ENCODE data around the gene DPM3. TPM values are rescaled to one million over a fixed set of nuclear protein-coding genes. Genes with fewer than 3 reads are reported as not detected.

DPM3 gene
- total and polyA plus RNA-seq, 2 of the 13 experiments (the other 11 are each of a cell fraction or from before 2014, with no cell fraction given) = 23.2 to 53.4 TPM

DNA sequence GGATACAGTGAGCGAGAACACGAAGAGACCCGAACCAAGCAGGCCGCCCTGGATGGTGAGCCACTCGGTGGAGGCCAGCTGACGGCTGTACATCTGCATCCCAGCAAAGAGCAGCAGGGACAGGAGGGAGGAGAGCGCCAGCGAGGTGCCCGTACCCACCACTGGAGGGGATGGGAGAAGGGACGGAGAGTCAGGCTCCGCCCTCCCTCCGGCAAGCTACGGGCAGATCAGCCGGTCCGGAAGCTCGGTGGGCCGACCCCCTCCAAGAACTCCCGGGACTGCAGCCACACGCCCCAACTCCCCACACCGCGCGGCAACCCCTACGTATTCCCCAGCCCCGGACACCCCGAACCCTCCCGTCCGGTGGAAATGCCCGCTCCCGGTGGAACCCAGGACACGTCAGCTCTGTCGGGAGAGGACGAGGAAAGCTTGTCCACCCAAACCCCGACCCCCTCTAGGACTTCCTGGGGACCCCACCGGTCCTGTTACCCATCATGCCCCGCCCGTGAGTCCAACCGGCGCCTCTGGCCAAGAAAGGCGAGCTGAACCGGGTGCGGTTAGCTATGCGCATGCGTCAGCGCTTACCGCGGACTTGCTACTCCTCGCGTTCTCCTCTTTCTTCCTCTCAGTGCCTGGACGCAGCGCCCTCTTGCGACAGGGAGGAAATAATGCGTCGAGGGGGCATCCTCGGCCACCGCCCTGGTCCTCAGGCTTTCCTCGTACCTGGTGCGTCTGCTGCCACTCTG is 32.6 kb upstream of the DPM3 start, which contains the start of gene KRTCAP2 (continued):
- TF ChIP-seq ZNF790 (CRISPR knock-in tag; IDR thresholded peaks at IDR 0.05; ENCODE audit: borderline replicate concordance) = 0 out of 2 replicates have a peak, but pooled peaks have one; percentile 55
- TF ChIP-seq, protein P1, sequence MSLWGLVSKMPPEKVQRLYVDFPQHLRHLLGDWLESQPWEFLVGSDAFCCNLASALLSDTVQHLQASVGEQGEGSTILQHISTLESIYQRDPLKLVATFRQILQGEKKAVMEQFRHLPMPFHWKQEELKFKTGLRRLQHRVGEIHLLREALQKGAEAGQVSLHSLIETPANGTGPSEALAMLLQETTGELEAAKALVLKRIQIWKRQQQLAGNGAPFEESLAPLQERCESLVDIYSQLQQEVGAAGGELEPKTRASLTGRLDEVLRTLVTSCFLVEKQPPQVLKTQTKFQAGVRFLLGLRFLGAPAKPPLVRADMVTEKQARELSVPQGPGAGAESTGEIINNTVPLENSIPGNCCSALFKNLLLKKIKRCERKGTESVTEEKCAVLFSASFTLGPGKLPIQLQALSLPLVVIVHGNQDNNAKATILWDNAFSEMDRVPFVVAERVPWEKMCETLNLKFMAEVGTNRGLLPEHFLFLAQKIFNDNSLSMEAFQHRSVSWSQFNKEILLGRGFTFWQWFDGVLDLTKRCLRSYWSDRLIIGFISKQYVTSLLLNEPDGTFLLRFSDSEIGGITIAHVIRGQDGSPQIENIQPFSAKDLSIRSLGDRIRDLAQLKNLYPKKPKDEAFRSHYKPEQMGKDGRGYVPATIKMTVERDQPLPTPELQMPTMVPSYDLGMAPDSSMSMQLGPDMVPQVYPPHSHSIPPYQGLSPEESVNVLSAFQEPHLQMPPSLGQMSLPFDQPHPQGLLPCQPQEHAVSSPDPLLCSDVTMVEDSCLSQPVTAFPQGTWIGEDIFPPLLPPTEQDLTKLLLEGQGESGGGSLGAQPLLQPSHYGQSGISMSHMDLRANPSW (CRISPR knock-in tag; IDR thresholded peaks at IDR 0.05; ENCODE audit: borderline replicate concordance) = 0 out of 2 replicates have a peak, but pooled peaks have one; percentile 59
- TF ChIP-seq ZNF10 (CRISPR knock-in tag; IDR thresholded peaks at IDR 0.05; ENCODE audit: borderline replicate concordance, low read depth) = no peak
- TF ChIP-seq ZNF660 (CRISPR knock-in tag; IDR thresholded peaks at IDR 0.05; ENCODE audit: borderline replicate concordance, low read depth) = no peak
- TF ChIP-seq ZNF607 (CRISPR knock-in tag; IDR thresholded peaks at IDR 0.05; ENCODE audit: borderline replicate concordance) = peak; percentile 58; the same call in 1 of the 2 replicates
- no peak; the same call in 1 of the 2 replicates for TF ChIP-seq PITX1 (CRISPR knock-in tag; IDR thresholded peaks at IDR 0.05)
- no peak for TF ChIP-seq ELF4 (CRISPR knock-in tag; IDR thresholded peaks at IDR 0.05; ENCODE audit: borderline replicate concordance)
- no peak for TF ChIP-seq CCDC6 (CRISPR knock-in tag; IDR thresholded peaks at IDR 0.05)
- peak; percentile 83; the same call in 1 of the 2 replicates for TF ChIP-seq HMGXB3 (CRISPR knock-in tag; IDR thresholded peaks at IDR 0.05; ENCODE audit: borderline replicate concordance)
- peak; percentile 78; the same call in 1 of the 2 replicates for TF ChIP-seq ZNF747 (CRISPR knock-in tag; IDR thresholded peaks at IDR 0.05; ENCODE audit: borderline replicate concordance)
- no peak for TF ChIP-seq DPF2 (CRISPR knock-in tag; IDR thresholded peaks at IDR 0.05; ENCODE audit: borderline replicate concordance, low read depth)
- peak; percentile 72 for TF ChIP-seq ZNF709 (CRISPR knock-in tag; IDR thresholded peaks at IDR 0.05)
- TF ChIP-seq, protein P2, sequence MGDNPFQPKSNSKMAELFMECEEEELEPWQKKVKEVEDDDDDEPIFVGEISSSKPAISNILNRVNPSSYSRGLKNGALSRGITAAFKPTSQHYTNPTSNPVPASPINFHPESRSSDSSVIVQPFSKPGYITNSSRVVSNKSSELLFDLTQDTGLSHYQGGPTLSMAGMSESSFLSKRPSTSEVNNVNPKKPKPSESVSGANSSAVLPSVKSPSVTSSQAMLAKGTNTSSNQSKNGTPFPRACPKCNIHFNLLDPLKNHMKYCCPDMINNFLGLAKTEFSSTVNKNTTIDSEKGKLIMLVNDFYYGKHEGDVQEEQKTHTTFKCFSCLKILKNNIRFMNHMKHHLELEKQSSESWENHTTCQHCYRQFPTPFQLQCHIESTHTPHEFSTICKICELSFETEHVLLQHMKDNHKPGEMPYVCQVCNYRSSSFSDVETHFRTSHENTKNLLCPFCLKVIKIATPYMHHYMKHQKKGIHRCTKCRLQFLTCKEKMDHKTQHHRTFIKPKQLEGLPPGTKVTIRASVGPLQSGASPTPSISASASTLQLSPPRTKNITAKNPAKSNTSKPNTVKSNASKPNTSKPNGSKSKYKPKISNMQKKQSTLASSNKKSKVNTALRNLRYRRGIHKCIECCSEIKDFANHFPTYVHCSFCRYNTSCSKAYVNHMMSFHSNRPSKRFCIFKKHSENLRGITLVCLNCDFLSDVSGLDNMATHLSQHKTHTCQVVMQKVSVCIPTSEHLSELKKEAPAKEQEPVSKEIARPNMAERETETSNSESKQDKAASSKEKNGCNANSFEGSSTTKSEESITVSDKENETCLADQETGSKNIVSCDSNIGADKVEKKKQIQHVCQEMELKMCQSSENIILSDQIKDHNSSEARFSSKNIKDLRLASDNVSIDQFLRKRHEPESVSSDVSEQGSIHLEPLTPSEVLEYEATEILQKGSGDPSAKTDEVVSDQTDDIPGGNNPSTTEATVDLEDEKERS (CRISPR knock-in tag; IDR thresholded peaks at IDR 0.05) = no peak
- 0 out of 2 replicates have a peak, but pooled peaks have one; percentile 18 for TF ChIP-seq ZNF773 (CRISPR knock-in tag; IDR thresholded peaks at IDR 0.05; ENCODE audit: borderline replicate concordance)
- TF ChIP-seq ZSCAN30 (CRISPR knock-in tag; IDR thresholded peaks at IDR 0.05) = no peak
- TF ChIP-seq ZNF335 (CRISPR knock-in tag; IDR thresholded peaks at IDR 0.05) = peak; percentile 64
- TF ChIP-seq RXRA (CRISPR knock-in tag; IDR thresholded peaks at IDR 0.05) = peak; percentile 84
- TF ChIP-seq GPN1 (CRISPR knock-in tag; IDR thresholded peaks at IDR 0.05; ENCODE audit: borderline replicate concordance) = no peak
